Prostate gland (tissue), 2 donors: Measurements from ENCODE around the gene PVR. TPM values are rescaled to one million over a fixed set of nuclear protein-coding genes. Genes with fewer than 3 reads are reported as not detected.

Experiments used
- DNase-seq: peaks from one replicate; pipeline ENCODE4 v3.0.0-alpha.2; 2019; ENCODE audit warnings: low spot score
- H3K27ac ChIP-seq, 2 donors: fragments of 200-600 bp; sonication (generic); 2 replicates each; pipeline ENCODE4 v1.5.1; 2017 to 2019
- H3K27me3 ChIP-seq: fragments of 200-600 bp; sonication (generic); replicated peaks from 2 replicates; pipeline ENCODE4 v1.5.1; 2019; ENCODE audit not compliant: insufficient read depth
- H3K36me3 ChIP-seq, 2 donors: fragments of 200-600 bp; sonication (generic); 1 replicate in 1 of 2; 2 replicates in 1 of 2; pipeline versions ENCODE4 v1.5.1 to v1.8.1; 2017 to 2019
- H3K4me1 ChIP-seq: fragments of 200-600 bp; sonication (generic); replicated peaks from 2 replicates; pipeline ENCODE4 v1.5.1; 2019
- H3K4me3 ChIP-seq, 2 donors: fragments of 200-600 bp; sonication (generic); 2 replicates each; pipeline ENCODE4 v1.5.1; 2017 to 2019
- H3K9me3 ChIP-seq: fragments of 200-600 bp; sonication (generic); 2 replicates; pipeline ENCODE4 v1.5.1; 2017
- POLR2A ChIP-seq: fragments of 450-650 bp; IDR thresholded peaks from one replicate; pipeline ENCODE4 v1.6.1; 2016; ENCODE audit warnings: antibody characterized with exemption, mild to moderate bottlenecking
- POLR2AphosphoS5 ChIP-seq: sonication (generic); formaldehyde crosslinking; IDR thresholded peaks from one replicate; pipeline ENCODE4 v1.6.1; 2017; ENCODE audit warnings: antibody characterized with exemption
- WGBS: methylation state at CpG from one replicate; pipeline ENCODE4 v1.1.5; 2018; 5-methylcytosine and 5-hydroxymethylcytosine counted together
- intact Hi-C: fragments of 100-400 bp; cut with DNase I; formaldehyde crosslinking; loops from one replicate; pipeline ENCODE4 v1.14.2; 2022
- total RNA-seq, 2 donors: library from RNA; depleted of rRNA; stranded (reverse); fragments of >200 nt; gene quantifications; one replicate each; pipeline ENCODE4 v1.1.0, GENCODE V29; 2016
- TF ChIP-seq, protein P1 (sequence below), 4 experiments: fragments of 200-600 bp in 2 of 4; fragments of 450-650 bp in 2 of 4; sonication (generic) in 2 of 4; IDR thresholded peaks; 1 replicate in 3 of 4; 2 replicates in 1 of 4; pipeline ENCODE4 v1.5.1; 2016 to 2019; ENCODE audit warnings: antibody characterized with exemption in 4 of 4, mild to moderate bottlenecking in 2 of 4, moderate library complexity in 2 of 4

The PVR gene
- total RNA-seq, 2 donors from 2014 or later = 30.1 to 35.6 TPM

DNA sequence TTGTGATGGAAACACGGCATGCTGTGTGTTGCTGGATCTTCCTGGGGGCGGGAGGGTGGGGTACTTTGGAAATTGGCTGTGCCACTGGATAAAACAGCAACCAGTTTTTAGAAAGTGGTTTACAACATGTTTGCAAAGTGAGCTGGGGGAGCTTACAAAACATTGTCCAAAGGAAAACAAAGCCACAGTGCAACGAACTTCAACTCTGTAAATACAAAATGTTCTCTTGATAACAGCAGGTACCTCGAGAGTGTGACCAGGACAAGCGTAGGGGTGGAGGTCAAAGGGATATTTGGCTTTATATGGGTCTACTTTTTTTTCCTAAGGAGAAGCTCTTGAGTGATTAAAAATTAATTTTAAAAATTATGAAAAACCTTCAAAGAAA, 27.9 kb upstream of the PVR start:
- TF ChIP-seq POLR2A (no peak), POLR2AphosphoS5 (no peak)
- TF ChIP-seq, protein P1, sequence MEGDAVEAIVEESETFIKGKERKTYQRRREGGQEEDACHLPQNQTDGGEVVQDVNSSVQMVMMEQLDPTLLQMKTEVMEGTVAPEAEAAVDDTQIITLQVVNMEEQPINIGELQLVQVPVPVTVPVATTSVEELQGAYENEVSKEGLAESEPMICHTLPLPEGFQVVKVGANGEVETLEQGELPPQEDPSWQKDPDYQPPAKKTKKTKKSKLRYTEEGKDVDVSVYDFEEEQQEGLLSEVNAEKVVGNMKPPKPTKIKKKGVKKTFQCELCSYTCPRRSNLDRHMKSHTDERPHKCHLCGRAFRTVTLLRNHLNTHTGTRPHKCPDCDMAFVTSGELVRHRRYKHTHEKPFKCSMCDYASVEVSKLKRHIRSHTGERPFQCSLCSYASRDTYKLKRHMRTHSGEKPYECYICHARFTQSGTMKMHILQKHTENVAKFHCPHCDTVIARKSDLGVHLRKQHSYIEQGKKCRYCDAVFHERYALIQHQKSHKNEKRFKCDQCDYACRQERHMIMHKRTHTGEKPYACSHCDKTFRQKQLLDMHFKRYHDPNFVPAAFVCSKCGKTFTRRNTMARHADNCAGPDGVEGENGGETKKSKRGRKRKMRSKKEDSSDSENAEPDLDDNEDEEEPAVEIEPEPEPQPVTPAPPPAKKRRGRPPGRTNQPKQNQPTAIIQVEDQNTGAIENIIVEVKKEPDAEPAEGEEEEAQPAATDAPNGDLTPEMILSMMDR (IDR thresholded peaks at IDR 0.05) = no peak
- Histone ChIP-seq H3K27me3 (no peaks in the 10 kb centered on the region), H3K4me3 (no peak overlapping the region), H3K9me3 (no peaks in the 10 kb centered on the region), H3K36me3 (no peaks in the 10 kb centered on the region), H3K27ac (no peak overlapping the region), H3K4me1 (no peaks in the 10 kb centered on the region)
- intact Hi-C loops = no loop called here
- 32% methylated on average over 5 of the region's 5 CpGs for WGBS
- no peak for DNase-seq

DNA sequence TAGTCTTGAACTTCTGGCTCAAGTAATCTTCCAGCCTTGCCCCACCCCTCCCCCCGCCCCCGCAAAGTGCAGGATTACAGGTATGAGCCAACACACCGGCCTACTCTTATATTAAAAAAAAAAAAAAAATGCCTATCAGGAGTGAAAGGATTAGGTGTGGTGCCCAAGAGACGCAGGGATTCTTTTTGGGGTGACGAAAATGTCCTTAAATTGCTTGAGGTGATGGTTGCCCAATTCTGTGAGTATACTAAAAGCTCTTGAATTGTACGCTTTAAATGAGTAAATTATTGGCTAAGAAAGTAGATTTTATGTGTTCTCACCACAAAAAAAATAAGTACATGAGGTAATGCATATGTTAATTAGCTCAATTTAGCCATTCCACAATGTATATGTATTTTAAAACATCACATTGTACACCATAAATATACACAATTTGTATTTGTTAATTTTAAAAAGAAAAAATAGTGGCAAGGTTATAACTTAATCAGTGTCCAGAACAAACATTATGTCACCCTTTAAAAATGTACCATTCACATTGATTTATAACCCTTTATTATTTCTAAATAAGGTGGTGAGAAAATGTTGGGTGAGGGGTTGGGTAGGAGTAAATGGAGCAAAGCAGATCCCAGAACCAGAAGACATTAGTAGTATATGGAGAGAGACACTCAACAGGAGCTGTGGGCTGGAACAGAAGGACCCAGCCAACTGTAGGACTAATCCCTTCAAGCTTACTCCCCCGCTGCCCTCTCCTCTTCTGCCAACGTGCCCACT, 26.4 kb upstream of the PVR start:
- H3K27ac ChIP-seq = no peak overlapping the region
- WGBS = 73% methylated on average over 8 of the region's 8 CpGs
- no peak for TF ChIP-seq POLR2AphosphoS5
- TF ChIP-seq, protein P1 (IDR thresholded peaks at IDR 0.05) = no peak
- TF ChIP-seq POLR2A = no peak
- intact Hi-C loops = no loop called here
- H3K4me1 ChIP-seq = no peaks in the 10 kb centered on the region
- no peaks in the 10 kb centered on the region for H3K27me3 ChIP-seq
- no peaks in the 10 kb centered on the region for H3K36me3 ChIP-seq
- no peaks in the 10 kb centered on the region for H3K9me3 ChIP-seq
- no peak for DNase-seq
- H3K4me3 ChIP-seq = no peak overlapping the region

DNA sequence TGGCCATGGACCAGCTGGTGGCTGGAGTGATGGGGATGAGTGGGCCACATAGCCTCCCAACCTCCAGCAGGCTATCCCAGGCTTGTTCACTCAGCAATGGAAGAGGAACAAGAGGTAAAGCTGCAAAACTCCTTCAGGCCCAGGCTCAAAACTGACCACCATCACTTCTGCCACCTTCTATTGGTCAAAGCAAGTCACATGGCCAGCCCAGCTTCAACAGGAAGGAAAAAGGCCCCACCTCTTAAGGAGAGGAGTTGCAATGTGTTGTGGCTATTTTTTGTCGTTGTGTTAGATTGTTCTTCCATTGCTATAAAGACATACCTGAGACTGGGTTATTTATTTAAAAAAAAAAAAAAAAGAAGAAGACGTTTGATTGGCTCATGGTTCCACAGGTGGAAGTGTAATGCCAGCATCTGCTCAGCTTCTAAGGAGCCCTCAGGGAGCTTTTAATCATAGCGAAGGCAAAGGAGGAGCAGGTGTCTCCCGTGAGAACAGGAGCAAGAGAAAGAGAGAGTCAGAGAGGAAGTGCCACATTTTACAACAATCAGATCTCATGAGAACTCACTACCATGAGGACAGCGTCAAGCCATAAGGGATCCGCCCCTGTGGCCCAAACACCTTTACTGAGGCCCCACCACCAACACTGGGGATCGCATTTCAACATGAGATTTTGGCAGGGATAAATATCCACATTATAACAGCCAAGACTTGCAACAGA, 24.9 kb upstream of the PVR start:
- Histone ChIP-seq H3K9me3 (no peaks in the 10 kb centered on the region), H3K27ac (no peak overlapping the region), H3K4me3 (no peak overlapping the region), H3K27me3 (no peaks in the 10 kb centered on the region), H3K4me1 (no peaks in the 10 kb centered on the region), H3K36me3 (no peaks in the 10 kb centered on the region)
- TF ChIP-seq POLR2AphosphoS5 (no peak), POLR2A (no peak)
- TF ChIP-seq, protein P1 (IDR thresholded peaks at IDR 0.05) = no peak
- intact Hi-C loops = no loop called here
- WGBS = 80% methylated on average over 7 of the region's 7 CpGs
- DNase-seq = no peak

DNA sequence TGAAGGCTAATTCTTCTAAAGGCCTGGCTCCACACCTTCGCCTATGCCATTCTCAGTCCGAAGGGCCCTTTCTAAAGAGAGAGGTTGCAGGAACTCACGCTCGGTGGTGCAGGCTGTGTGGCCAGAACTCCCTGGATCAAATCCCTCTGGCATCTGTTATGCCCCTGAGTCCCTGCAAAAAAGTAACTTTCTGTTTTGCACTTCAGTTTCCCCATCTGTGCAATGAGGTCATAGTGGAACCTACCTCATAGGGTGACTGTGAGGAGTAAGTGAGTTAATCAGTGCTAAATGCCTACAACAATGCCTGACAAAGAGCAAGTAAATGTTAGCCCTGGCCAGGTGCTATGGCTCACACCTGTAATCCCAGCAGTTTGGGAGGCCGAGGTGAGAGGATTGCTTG, 23.0 kb upstream of the PVR start:
- DNase-seq = no peak
- no peak overlapping the region for H3K27ac ChIP-seq
- intact Hi-C loops = no loop called here
- TF ChIP-seq, protein P1 (IDR thresholded peaks at IDR 0.05) = no peak
- TF ChIP-seq POLR2A (no peak), POLR2AphosphoS5 (no peak)
- no peaks in the 10 kb centered on the region for H3K9me3 ChIP-seq
- no peaks in the 10 kb centered on the region for H3K36me3 ChIP-seq
- H3K4me3 ChIP-seq = no peak overlapping the region
- H3K4me1 ChIP-seq = no peaks in the 10 kb centered on the region
- WGBS = 88% methylated on average over 5 of the region's 5 CpGs
- H3K27me3 ChIP-seq = no peaks in the 10 kb centered on the region
